ENCODE measurements around the gene PLSCR1. TPM values are rescaled to one million over a fixed set of nuclear protein-coding genes. Genes with fewer than 3 reads are reported as not detected.
"Not testable (repeated sequence)": the region's sequence is repeated elsewhere in the genome, so short reads cannot be mapped to it uniquely, and the experiment has no call there.

Gene PLSCR1
- total and polyA plus RNA-seq, 9 of the 15 experiments (the other 6 are each of a cell fraction or from before 2014, with no cell fraction given), result 40.6 to 122 (median 69.1) TPM

- H3K4me3 ChIP-seq; H3K9me1 ChIP-seq (ENCODE audit: control insufficient read depth, insufficient read depth, low read length); H3K36me3 ChIP-seq (ENCODE audit: control insufficient read depth, insufficient read depth, low read length); DNase-seq (ENCODE audit: extremely low read depth in 1 of 4, low spot score in 3 of 4); H3K9ac ChIP-seq (ENCODE audit: insufficient read depth in 1 of 2, low read depth in 2 of 2, low read length in 2 of 2); H3K79me2 ChIP-seq (ENCODE audit: control insufficient read depth, insufficient read depth, low read length); H3K27ac ChIP-seq (ENCODE audit: extremely low read depth, low read depth, low read length); H3K27me3 ChIP-seq (ENCODE audit: control insufficient read depth in 2 of 2, insufficient read depth in 2 of 2, low read length in 2 of 2); H4K20me1 ChIP-seq (replicated peaks; ENCODE audit: control insufficient read depth, insufficient read depth, low read length); FAIRE-seq; in situ Hi-C loops (cut with MboI); H3K4me2 ChIP-seq (ENCODE audit: insufficient read depth, low read length); H3K9me3 ChIP-seq (replicated peaks; ENCODE audit: control insufficient read depth, insufficient read depth, low read depth, low read length); ATAC-seq; CTCF ChIA-PET (ENCODE audit: low intra/inter-chr PET ratio); BruUV-seq (replicated peaks); H3K4me1 ChIP-seq (replicated peaks in 1 of 2; ENCODE audit: control insufficient read depth in 2 of 2, insufficient read depth in 2 of 2, low read length in 2 of 2); intact Hi-C loops (cut with micrococcal nuclease): not testable (repeated sequence)
- peak; percentile 75 for TF ChIP-seq CEBPB (tag; IDR thresholded peaks at IDR 0.05)
- 30% methylated on average over 2 of the region's 2 CpGs for WGBS (ENCODE audit: insufficient coverage, low coverage, missing lambda C conversion rate)
- POLR2A ChIA-PET, result interaction anchor here (1.4 kb wide), 1 partner anchor 12 kb away, joined by 5 read pairs; no protein-coding TSS in a partner anchor
- H2AFZ ChIP-seq (ENCODE audit: low read depth, low read length), result peak overlapping the region; percentile 47
Measured at GRCh38 chr3:146474976-146475375, 69.4 kb downstream of the PLSCR1 start.

GRCh38 chr3:146473726-146474125 lies 70.7 kb downstream of the PLSCR1 start:
- Histone ChIP-seq H3K27me3 (ENCODE audit: control insufficient read depth in 2 of 2, insufficient read depth in 2 of 2, low read length in 2 of 2) (no peaks in the 10 kb centered on the region), H2AFZ (ENCODE audit: low read depth, low read length) (peak overlapping the region; percentile 5; the same call in 1 of the 2 replicates), H3K9ac (ENCODE audit: insufficient read depth in 1 of 2, low read depth in 2 of 2, low read length in 2 of 2) (no peak overlapping the region), H3K79me2 (ENCODE audit: control insufficient read depth, insufficient read depth, low read length) (peaks cover 2% of the 10 kb centered on the region; the same call in 2 of the 3 replicates), H3K4me2 (ENCODE audit: insufficient read depth, low read length) (no peak overlapping the region), H3K9me1 (ENCODE audit: control insufficient read depth, insufficient read depth, low read length) (no peaks in the 10 kb centered on the region), H3K4me3 (no peak overlapping the region), H4K20me1 (replicated peaks; ENCODE audit: control insufficient read depth, insufficient read depth, low read length) (no peaks in the 10 kb centered on the region), H3K9me3 (replicated peaks; ENCODE audit: control insufficient read depth, insufficient read depth, low read depth, low read length) (no peaks in the 10 kb centered on the region), H3K4me1 (replicated peaks in 1 of 2; ENCODE audit: control insufficient read depth in 2 of 2, insufficient read depth in 2 of 2, low read length in 2 of 2) (peaks cover 3 to 9% of the 10 kb centered on the region in 2 experiments; a peak in 2 of 5 replicates), H3K36me3 (ENCODE audit: control insufficient read depth, insufficient read depth, low read length) (no peaks in the 10 kb centered on the region), H3K27ac (ENCODE audit: extremely low read depth, low read depth, low read length) (no peak overlapping the region)
- ATAC-seq (no peak), DNase-seq (ENCODE audit: extremely low read depth in 1 of 4, low spot score in 3 of 4) (no peak), FAIRE-seq (no peak)
- BruUV-seq (replicated peaks), result no TSS peak
- 48% methylated on average over 2 of the region's 2 CpGs for WGBS (ENCODE audit: insufficient coverage, low coverage, missing lambda C conversion rate)
- ChIA-PET POLR2A (interaction anchor here (1.4 kb wide), 1 partner anchor 11 kb away, joined by 5 read pairs; no protein-coding TSS in a partner anchor), CTCF (ENCODE audit: low intra/inter-chr PET ratio) (no interaction called here)
- TF ChIP-seq E2F5 (CRISPR knock-in tag; IDR thresholded peaks at IDR 0.05) (no peak), TAL1 (IDR thresholded peaks at IDR 0.05) (no peak)
- in situ Hi-C loops (cut with MboI), result no loop called here
- intact Hi-C loops (cut with micrococcal nuclease), result no loop called here

Data from K562 (cell line).